ENCODE measurements around the gene ERH. TPM values are rescaled to one million over a fixed set of nuclear protein-coding genes. Genes with fewer than 3 reads are reported as not detected.

Gene ERH
- total RNA-seq, 1 donor from 2014 or later: 128 TPM

- ATAC-seq (no peak), DNase-seq (no peak)
- intact Hi-C loops (cut with DNase I): no loop called here
- Histone ChIP-seq H3K27ac (no peak overlapping the region), H3K4me3 (no peak overlapping the region), H3K27me3 (ENCODE audit: low read depth) (no peaks in the 10 kb centered on the region), H3K36me3 (no peaks in the 10 kb centered on the region), H3K9me3 (no peaks in the 10 kb centered on the region), H3K4me1 (no peaks in the 10 kb centered on the region)
- TF ChIP-seq CTCF (IDR thresholded peaks at IDR 0.05): no peak
These were observed 62.7 kb downstream of the ERH start for GRCh38 chr14:69335371-69335771.

- ATAC-seq (no peak), DNase-seq (no peak)
- intact Hi-C loops (cut with DNase I): no loop called here
- H3K36me3 ChIP-seq: no peaks in the 10 kb centered on the region
- no peaks in the 10 kb centered on the region for H3K4me1 ChIP-seq
- no peak overlapping the region for H3K4me3 ChIP-seq
- no peaks in the 10 kb centered on the region for H3K9me3 ChIP-seq
- H3K27me3 ChIP-seq (ENCODE audit: low read depth): no peaks in the 10 kb centered on the region
- H3K27ac ChIP-seq: no peak overlapping the region
- TF ChIP-seq CTCF (IDR thresholded peaks at IDR 0.05): no peak
These were observed 63.5 kb downstream of the ERH start for GRCh38 chr14:69334576-69334975.

GRCh38 chr14:69333791-69334337 is 64.2 kb downstream of the ERH start:
- no peaks in the 10 kb centered on the region for H3K36me3 ChIP-seq
- no peak overlapping the region for H3K4me3 ChIP-seq
- no peaks in the 10 kb centered on the region for H3K4me1 ChIP-seq
- DNase-seq (no peak), ATAC-seq (no peak)
- no peaks in the 10 kb centered on the region for H3K9me3 ChIP-seq
- no peak overlapping the region for H3K27ac ChIP-seq
- H3K27me3 ChIP-seq (ENCODE audit: low read depth): no peaks in the 10 kb centered on the region
- intact Hi-C loops (cut with DNase I): no loop called here
- TF ChIP-seq CTCF (IDR thresholded peaks at IDR 0.05): no peak

- Histone ChIP-seq H3K4me3 (no peak overlapping the region), H3K27ac (no peak overlapping the region), H3K9me3 (no peaks in the 10 kb centered on the region), H3K36me3 (no peaks in the 10 kb centered on the region), H3K4me1 (no peaks in the 10 kb centered on the region), H3K27me3 (ENCODE audit: low read depth) (no peaks in the 10 kb centered on the region)
- TF ChIP-seq CTCF (IDR thresholded peaks at IDR 0.05): no peak
- no peak for ATAC-seq
- DNase-seq: no peak
- intact Hi-C loops (cut with DNase I): no loop called here
These were observed 65.2 kb downstream of the ERH start for GRCh38 chr14:69332782-69333395.

GRCh38 chr14:69331206-69331605 is 66.9 kb downstream of the ERH start:
- TF ChIP-seq CTCF (IDR thresholded peaks at IDR 0.05): no peak
- no peaks in the 10 kb centered on the region for H3K4me1 ChIP-seq
- no peaks in the 10 kb centered on the region for H3K9me3 ChIP-seq
- intact Hi-C loops (cut with DNase I): no loop called here
- DNase-seq (no peak), ATAC-seq (no peak)
- no peak overlapping the region for H3K4me3 ChIP-seq
- no peak overlapping the region for H3K27ac ChIP-seq
- no peaks in the 10 kb centered on the region for H3K36me3 ChIP-seq
- no peaks in the 10 kb centered on the region for H3K27me3 ChIP-seq (ENCODE audit: low read depth)

Other genes with a start within 250 kb of the ERH start
- 54.5 TPM for gene DCAF5, start 245.2 kb downstream of the ERH start, total RNA-seq
- 23.7 TPM for gene EXD2, start 206.8 kb downstream of the ERH start, total RNA-seq
- gene GALNT16, start 138.1 kb downstream of the ERH start, total RNA-seq: 3.5 TPM
- gene SLC39A9, start 393 bp upstream of the ERH start, total RNA-seq: 49.6 TPM
- gene PLEKHD1, start 86.4 kb upstream of the ERH start, total RNA-seq: 0.47 TPM
- gene CCDC177, start 176.6 kb upstream of the ERH start, total RNA-seq: not detected
- gene SUSD6, start 213.3 kb upstream of the ERH start, total RNA-seq: 80.1 TPM

Measured in lower lobe of right lung (tissue), 2 donors.